PC-3 (cell line): ENCODE results near the gene RENBP. TPM values are rescaled to one million over a fixed set of nuclear protein-coding genes. Genes with fewer than 3 reads are reported as not detected.

Source experiments
- ATAC-seq: fragments of 200-7000 bp; cut with Tn5 transposase; 2 replicates; pipeline ENCODE4 v1.9.1; 2020; ENCODE audit warnings: mild to moderate bottlenecking, moderate library complexity
- BruUV-seq: library from RNA; stranded (reverse); fragments of 400-500 nt; replicated peaks from 2 replicates; lab custom pipeline; 2021; lab: Mats Ljungman, UMichigan
- CTCF ChIA-PET: fragments of 300-600 bp; sonication (Branson Sonifier 250); formaldehyde crosslinking; loops from one replicate; lab custom pipeline; 2022; ENCODE audit warnings: antibody characterized with exemption; lab: Charles Lee
- POLR2A ChIA-PET: fragments of 300-600 bp; sonication (Branson Sonifier 250); formaldehyde crosslinking; loops from one replicate; lab custom pipeline; 2022; ENCODE audit warnings: antibody characterized with exemption; ENCODE audit not compliant: unreplicated experiment; lab: Charles Lee
- DNase-seq: peaks from one replicate; pipeline ENCODE4 v3.0.0-alpha.2; 2015
- H2AFZ ChIP-seq: fragments of 300-600 bp; sonication (generic); 2 replicates; pipeline ENCODE4 v1.6.0; 2016; ENCODE audit warnings: antibody characterized with exemption, low read length
- H3F3A ChIP-seq: fragments of 300-600 bp; sonication (generic); one replicate; pipeline ENCODE4 v1.6.0; 2017; ENCODE audit warnings: antibody characterized with exemption, low read length, control low read depth, mild to moderate bottlenecking; ENCODE audit not compliant: unreplicated experiment
- H3K27ac ChIP-seq: fragments of 300-600 bp; sonication (generic); 2 replicates; pipeline ENCODE4 v1.5.1; 2016; ENCODE audit warnings: mild to moderate bottlenecking, low read length
- H3K27me3 ChIP-seq: fragments of 300-600 bp; sonication (generic); 2 replicates; pipeline ENCODE4 v1.6.1; 2016; ENCODE audit warnings: low read length, mixed read lengths
- H3K36me3 ChIP-seq: fragments of 300-600 bp; sonication (generic); 2 replicates; pipeline ENCODE4 v1.6.1; 2016; ENCODE audit warnings: low read depth, mixed run types, low read length, mixed read lengths
- H3K4me1 ChIP-seq: fragments of 300-600 bp; sonication (generic); 2 replicates; pipeline ENCODE4 v1.5.1; 2016; ENCODE audit warnings: low read length; ENCODE audit not compliant: insufficient read depth
- H3K4me2 ChIP-seq: fragments of 300-600 bp; sonication (generic); 2 replicates; pipeline ENCODE4 v1.6.0; 2016; ENCODE audit warnings: low read length
- H3K4me3 ChIP-seq: fragments of 300-600 bp; sonication (generic); 2 replicates; pipeline ENCODE4 v1.5.1; 2016; ENCODE audit warnings: mild to moderate bottlenecking, low read length, mixed read lengths
- H3K79me2 ChIP-seq: fragments of 300-600 bp; sonication (generic); 2 replicates; pipeline ENCODE4 v1.6.1; 2017; ENCODE audit warnings: low read length, mixed read lengths
- H3K9ac ChIP-seq: fragments of 300-600 bp; sonication (generic); 2 replicates; pipeline ENCODE4 v1.6.0; 2016; ENCODE audit warnings: mild to moderate bottlenecking, low read length
- H3K9me2 ChIP-seq: fragments of 300-600 bp; sonication (generic); replicated peaks from 2 replicates; pipeline ENCODE4 v1.6.1; 2016; ENCODE audit warnings: mixed run types, low read length, mixed read lengths
- H3K9me3 ChIP-seq: fragments of 300-600 bp; sonication (generic); 2 replicates; pipeline ENCODE4 v1.6.1; 2016; ENCODE audit warnings: low read length, mixed read lengths
- H4K20me1 ChIP-seq: fragments of 300-600 bp; sonication (generic); 2 replicates; pipeline ENCODE4 v1.6.1; 2016; ENCODE audit warnings: low read length, mixed read lengths
- EZH2 ChIP-seq: fragments of 300-600 bp; sonication (generic); IDR thresholded peaks from one replicate; pipeline ENCODE4 v1.6.1; 2017; ENCODE audit warnings: antibody characterized with exemption, mild to moderate bottlenecking, low read length; ENCODE audit not compliant: unreplicated experiment
- intact Hi-C: fragments of 100-400 bp; cut with micrococcal nuclease; formaldehyde crosslinking; loops from 2 replicates; pipeline ENCODE4 v1.9.0; 2023
- total RNA-seq: library from RNA; depleted of rRNA; stranded (reverse); fragments of >200 nt; gene quantifications from 2 replicates; pipeline ENCODE4 v1.2.3, GENCODE V29; 2014
- TF ChIP-seq, protein P1 (sequence below): fragments of 300-600 bp; sonication (generic); conservative IDR thresholded peaks from 2 replicates; pipeline ENCODE4 v1.5.1; 2017; ENCODE audit warnings: antibody characterized with exemption, low read depth, mild to moderate bottlenecking, low read length

Gene RENBP
- total RNA-seq, 1 experiment from 2014 or later, result not detected

DNA sequence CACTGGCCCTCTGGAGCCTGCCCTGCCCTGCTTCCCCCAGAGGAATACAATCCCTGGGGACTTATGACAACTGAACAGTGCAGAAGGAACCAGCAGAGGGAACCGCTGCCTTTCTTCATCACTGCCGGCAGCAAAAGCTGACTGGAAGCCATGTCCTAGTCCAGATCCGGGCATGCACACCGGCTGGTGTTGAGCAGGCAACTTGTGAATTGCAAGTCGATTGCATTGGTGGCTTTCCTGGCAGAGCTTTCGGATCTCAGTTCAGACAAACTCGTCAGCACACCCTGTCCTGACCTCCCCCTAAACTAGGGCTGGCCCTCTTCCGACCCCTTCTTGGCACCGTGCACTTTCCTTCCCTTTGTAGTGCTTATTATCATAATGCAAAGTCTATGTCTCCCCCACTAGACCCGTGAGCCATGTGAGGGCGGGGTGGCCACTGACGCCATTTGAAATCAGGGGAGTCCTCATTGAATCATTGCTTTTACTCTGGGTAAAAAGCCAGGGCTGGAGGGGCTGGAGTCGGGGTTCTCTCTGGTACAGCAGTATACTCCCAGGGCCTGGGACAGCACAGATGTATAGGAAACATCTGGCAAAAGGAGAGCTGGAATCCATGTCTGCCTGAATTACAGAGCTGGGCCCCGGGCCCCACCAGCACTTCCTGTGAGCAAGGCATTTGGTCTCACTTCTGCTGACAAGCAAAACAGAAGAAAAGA lies 20.1 kb downstream of the RENBP start:
- DNase-seq (peak; percentile 42), ATAC-seq (no peak)
- H3K4me1 ChIP-seq, result peaks cover 19% of the 10 kb centered on the region
- no peak overlapping the region for H3K4me3 ChIP-seq
- TF ChIP-seq, protein P1, sequence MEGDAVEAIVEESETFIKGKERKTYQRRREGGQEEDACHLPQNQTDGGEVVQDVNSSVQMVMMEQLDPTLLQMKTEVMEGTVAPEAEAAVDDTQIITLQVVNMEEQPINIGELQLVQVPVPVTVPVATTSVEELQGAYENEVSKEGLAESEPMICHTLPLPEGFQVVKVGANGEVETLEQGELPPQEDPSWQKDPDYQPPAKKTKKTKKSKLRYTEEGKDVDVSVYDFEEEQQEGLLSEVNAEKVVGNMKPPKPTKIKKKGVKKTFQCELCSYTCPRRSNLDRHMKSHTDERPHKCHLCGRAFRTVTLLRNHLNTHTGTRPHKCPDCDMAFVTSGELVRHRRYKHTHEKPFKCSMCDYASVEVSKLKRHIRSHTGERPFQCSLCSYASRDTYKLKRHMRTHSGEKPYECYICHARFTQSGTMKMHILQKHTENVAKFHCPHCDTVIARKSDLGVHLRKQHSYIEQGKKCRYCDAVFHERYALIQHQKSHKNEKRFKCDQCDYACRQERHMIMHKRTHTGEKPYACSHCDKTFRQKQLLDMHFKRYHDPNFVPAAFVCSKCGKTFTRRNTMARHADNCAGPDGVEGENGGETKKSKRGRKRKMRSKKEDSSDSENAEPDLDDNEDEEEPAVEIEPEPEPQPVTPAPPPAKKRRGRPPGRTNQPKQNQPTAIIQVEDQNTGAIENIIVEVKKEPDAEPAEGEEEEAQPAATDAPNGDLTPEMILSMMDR, result peak; percentile 35; the same call in 1 of the 2 replicates
- TF ChIP-seq EZH2, result no peak
- no peak overlapping the region for H3K9ac ChIP-seq
- H3K9me2 ChIP-seq, result no peaks in the 10 kb centered on the region
- no peaks in the 10 kb centered on the region for H3K27me3 ChIP-seq
- BruUV-seq, result no TSS peak
- H3K27ac ChIP-seq, result no peak overlapping the region
- POLR2A ChIA-PET, result no interaction called here
- intact Hi-C loops, result loop anchor here (1.0 kb wide), 1 partner anchor 23 kb away; no protein-coding TSS in a partner anchor
- H3K9me3 ChIP-seq, result no peaks in the 10 kb centered on the region
- H2AFZ ChIP-seq, result no peak overlapping the region
- no peaks in the 10 kb centered on the region for H3K36me3 ChIP-seq
- no peaks in the 10 kb centered on the region for H4K20me1 ChIP-seq
- H3K4me2 ChIP-seq, result no peak overlapping the region
- CTCF ChIA-PET, result interaction anchor here (0.6 to 1.6 kb wide), 2 partner anchors 17 to 23 kb away, joined by 3 to 5 read pairs; no protein-coding TSS in a partner anchor
- no peaks in the 10 kb centered on the region for H3K79me2 ChIP-seq
- H3F3A ChIP-seq, result no peaks in the 10 kb centered on the region

DNA sequence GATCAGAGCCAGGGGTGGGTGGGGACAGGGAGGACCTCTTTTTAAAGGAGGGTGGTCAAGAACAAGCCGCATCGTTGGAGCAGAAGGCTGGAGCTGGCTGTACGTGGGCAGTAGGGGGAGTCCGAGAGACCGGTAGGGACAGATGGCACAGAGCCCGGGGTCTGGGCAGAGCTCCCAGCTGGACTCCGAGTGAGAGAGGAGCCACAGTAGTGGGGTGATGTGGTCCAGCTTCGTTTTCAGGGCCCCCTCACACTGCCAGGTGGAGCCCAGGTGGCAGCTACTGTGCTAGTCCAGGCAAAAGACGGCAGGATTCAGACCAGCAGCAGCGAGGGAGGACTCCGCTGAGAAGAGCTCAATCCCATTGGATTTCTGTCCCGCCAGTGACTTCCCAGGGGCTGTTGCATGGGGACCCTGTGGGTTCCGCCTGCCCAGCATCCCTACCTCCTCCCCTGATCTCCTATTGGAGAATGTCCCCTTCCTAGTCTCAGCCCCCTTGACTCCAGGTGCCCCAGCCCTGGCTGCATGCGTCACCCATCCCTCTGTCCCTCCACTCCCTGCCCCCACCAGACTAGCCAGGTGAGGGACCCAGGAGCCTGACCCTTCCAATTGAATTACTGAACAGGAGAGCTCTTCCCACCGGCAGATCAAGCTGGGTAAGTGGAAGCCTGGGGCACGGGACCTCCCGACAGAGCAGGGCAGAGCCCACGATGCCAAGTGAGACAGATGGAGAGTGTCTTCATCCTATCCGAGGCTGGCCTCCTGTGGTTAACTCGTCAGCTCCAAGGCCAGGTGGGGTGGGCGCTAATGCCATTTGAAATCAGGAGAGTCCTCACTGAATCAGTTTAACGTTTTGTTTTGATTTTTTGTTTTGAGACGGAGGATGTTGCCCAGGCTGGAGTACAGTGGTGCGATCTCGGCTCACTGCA lies 21.2 kb downstream of the RENBP start:
- intact Hi-C loops, result no loop called here
- Histone ChIP-seq H3F3A (no peaks in the 10 kb centered on the region), H3K4me3 (no peak overlapping the region), H2AFZ (no peak overlapping the region), H3K36me3 (no peaks in the 10 kb centered on the region), H3K79me2 (no peaks in the 10 kb centered on the region), H4K20me1 (no peaks in the 10 kb centered on the region), H3K4me1 (peaks cover 13% of the 10 kb centered on the region), H3K27me3 (no peaks in the 10 kb centered on the region), H3K4me2 (peak overlapping the region; percentile 70), H3K27ac (no peak overlapping the region), H3K9me2 (no peaks in the 10 kb centered on the region), H3K9me3 (no peaks in the 10 kb centered on the region), H3K9ac (no peak overlapping the region)
- BruUV-seq, result no TSS peak
- CTCF ChIA-PET, result interaction anchor here (0.6 to 1.4 kb wide), 5 partner anchors 12 to 157 kb away, joined by 3 to 16 read pairs (median 5); partner anchors contain the start of gene NAA10
- POLR2A ChIA-PET, result no interaction called here
- peak; percentile 65 for DNase-seq
- peak; percentile 65 for ATAC-seq
- TF ChIP-seq, protein P1, result peak; percentile 58
- TF ChIP-seq EZH2, result no peak
